ENCODE results near the gene THSD8.

GRCh38 chr19:12766051-12766521, 35.8 kb upstream of the THSD8 start:
- peak; percentile 63 for TF ChIP-seq CTCF (IDR thresholded peaks at IDR 0.05; ENCODE audit: poor library complexity)
- TF ChIP-seq EZH2phosphoT487 (IDR thresholded peaks at IDR 0.05; ENCODE audit: low read depth, severe bottlenecking, unreplicated experiment) = no peak
- no peak for TF ChIP-seq EZH2 (IDR thresholded peaks at IDR 0.05; ENCODE audit: borderline replicate concordance)
